ENCODE results near the gene AGAP1. TPM values are rescaled to one million over a fixed set of nuclear protein-coding genes. Genes with fewer than 3 reads are reported as not detected.

Gene AGAP1
- total RNA-seq, 2 donors from 2014 or later: 16.1 to 40.1 TPM

DNA sequence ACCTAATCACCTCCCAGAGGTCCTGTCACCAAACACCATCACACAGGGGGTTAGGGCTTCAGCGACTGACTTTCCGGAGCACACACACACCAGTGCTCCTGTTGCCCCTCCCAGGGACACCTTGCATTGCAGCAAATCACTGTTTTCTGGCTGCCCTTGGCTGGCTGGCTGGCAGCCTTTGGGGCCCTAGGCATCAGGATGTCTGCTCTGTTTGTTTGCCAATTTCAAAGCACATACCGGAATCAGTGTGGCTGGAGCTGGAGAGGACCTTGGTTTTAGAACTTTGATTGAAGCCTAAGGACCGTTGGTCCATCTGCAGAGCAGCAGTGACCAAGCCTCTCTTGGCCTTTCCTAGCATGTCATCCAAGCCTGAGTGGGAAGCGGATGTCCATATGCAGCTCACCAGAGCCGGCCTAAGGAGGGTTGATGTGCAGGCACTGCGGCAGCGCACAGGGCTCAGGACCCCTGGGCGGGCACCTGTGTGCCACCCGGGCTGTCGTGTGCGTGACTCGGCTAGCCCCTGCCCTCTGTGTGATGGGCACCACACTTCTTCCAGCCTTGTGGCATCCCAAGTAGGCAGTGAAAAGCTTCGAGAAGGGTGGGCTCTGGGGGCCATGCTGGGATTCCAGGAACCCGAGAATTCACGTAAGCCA lies 612.2 kb downstream of the AGAP1 start:
- H3K9me3 ChIP-seq: no peaks in the 10 kb centered on the region
- H3K4me1 ChIP-seq (replicated peaks): no peaks in the 10 kb centered on the region
- DNase-seq (ENCODE audit: low spot score): no peak
- no peak overlapping the region for H3K4me3 ChIP-seq
- H3K36me3 ChIP-seq: no peaks in the 10 kb centered on the region
- TF ChIP-seq, protein P1, sequence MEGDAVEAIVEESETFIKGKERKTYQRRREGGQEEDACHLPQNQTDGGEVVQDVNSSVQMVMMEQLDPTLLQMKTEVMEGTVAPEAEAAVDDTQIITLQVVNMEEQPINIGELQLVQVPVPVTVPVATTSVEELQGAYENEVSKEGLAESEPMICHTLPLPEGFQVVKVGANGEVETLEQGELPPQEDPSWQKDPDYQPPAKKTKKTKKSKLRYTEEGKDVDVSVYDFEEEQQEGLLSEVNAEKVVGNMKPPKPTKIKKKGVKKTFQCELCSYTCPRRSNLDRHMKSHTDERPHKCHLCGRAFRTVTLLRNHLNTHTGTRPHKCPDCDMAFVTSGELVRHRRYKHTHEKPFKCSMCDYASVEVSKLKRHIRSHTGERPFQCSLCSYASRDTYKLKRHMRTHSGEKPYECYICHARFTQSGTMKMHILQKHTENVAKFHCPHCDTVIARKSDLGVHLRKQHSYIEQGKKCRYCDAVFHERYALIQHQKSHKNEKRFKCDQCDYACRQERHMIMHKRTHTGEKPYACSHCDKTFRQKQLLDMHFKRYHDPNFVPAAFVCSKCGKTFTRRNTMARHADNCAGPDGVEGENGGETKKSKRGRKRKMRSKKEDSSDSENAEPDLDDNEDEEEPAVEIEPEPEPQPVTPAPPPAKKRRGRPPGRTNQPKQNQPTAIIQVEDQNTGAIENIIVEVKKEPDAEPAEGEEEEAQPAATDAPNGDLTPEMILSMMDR (IDR thresholded peaks at IDR 0.05): no peak
- TF ChIP-seq POLR2AphosphoS5 (IDR thresholded peaks at IDR 0.05): no peak
- TF ChIP-seq POLR2A (IDR thresholded peaks at IDR 0.05): no peak
- no peak overlapping the region for H3K27ac ChIP-seq
- intact Hi-C loops (cut with DNase I): no loop called here
- H3K27me3 ChIP-seq (replicated peaks; ENCODE audit: insufficient read depth): no peaks in the 10 kb centered on the region
- 94% methylated on average over 16 of the region's 16 CpGs for WGBS

- H3K4me1 ChIP-seq (replicated peaks): no peaks in the 10 kb centered on the region
- DNase-seq (ENCODE audit: low spot score): no peak
- intact Hi-C loops (cut with DNase I): no loop called here
- no peak overlapping the region for H3K27ac ChIP-seq
- H3K27me3 ChIP-seq (replicated peaks; ENCODE audit: insufficient read depth): no peaks in the 10 kb centered on the region
- H3K36me3 ChIP-seq: no peaks in the 10 kb centered on the region
- WGBS: 82% methylated on average over 10 of the region's 10 CpGs
- no peaks in the 10 kb centered on the region for H3K9me3 ChIP-seq
- no peak overlapping the region for H3K4me3 ChIP-seq
- TF ChIP-seq POLR2A (IDR thresholded peaks at IDR 0.05): no peak
- no peak for TF ChIP-seq POLR2AphosphoS5 (IDR thresholded peaks at IDR 0.05)
- TF ChIP-seq, protein P1 (IDR thresholded peaks at IDR 0.05): no peak
Observed at GRCh38 chr2:236106761-236107160, 612.9 kb downstream of the AGAP1 start.

DNA sequence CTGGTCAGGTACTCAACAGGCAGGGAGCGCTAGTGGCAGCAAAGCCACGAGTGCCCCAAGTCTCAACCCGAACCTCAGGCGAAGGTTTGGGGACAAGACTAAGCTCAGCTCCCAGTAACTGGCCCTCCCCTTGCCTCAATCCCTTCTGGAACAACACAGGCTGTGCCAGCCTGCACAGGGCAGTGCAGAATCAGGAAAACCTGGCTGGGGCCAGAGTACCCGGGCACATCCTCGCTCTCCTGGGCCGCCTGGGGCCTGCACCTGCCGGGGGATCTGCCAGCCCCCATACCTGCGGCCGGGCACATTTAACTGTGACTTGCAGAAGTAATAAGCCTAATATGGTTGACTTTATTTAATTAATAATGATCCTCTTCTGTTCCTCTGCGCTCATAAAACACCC lies 613.7 kb downstream of the AGAP1 start:
- WGBS: 89% methylated on average over 11 of the region's 11 CpGs
- Histone ChIP-seq H3K4me3 (no peak overlapping the region), H3K9me3 (no peaks in the 10 kb centered on the region), H3K27ac (no peak overlapping the region), H3K36me3 (no peaks in the 10 kb centered on the region), H3K27me3 (replicated peaks; ENCODE audit: insufficient read depth) (no peaks in the 10 kb centered on the region), H3K4me1 (replicated peaks) (no peaks in the 10 kb centered on the region)
- TF ChIP-seq POLR2AphosphoS5 (IDR thresholded peaks at IDR 0.05) (no peak), POLR2A (IDR thresholded peaks at IDR 0.05) (no peak)
- TF ChIP-seq, protein P1 (IDR thresholded peaks at IDR 0.05): no peak
- DNase-seq (ENCODE audit: low spot score): no peak
- intact Hi-C loops (cut with DNase I): no loop called here

GRCh38 chr2:236107942-236108625 lies 614.2 kb downstream of the AGAP1 start:
- Histone ChIP-seq H3K36me3 (no peaks in the 10 kb centered on the region), H3K4me1 (replicated peaks) (no peaks in the 10 kb centered on the region), H3K27me3 (replicated peaks; ENCODE audit: insufficient read depth) (no peaks in the 10 kb centered on the region), H3K9me3 (no peaks in the 10 kb centered on the region), H3K27ac (no peak overlapping the region), H3K4me3 (no peak overlapping the region)
- intact Hi-C loops (cut with DNase I): no loop called here
- 58% methylated on average over 20 of the region's 20 CpGs for WGBS
- no peak for DNase-seq (ENCODE audit: low spot score)
- TF ChIP-seq POLR2AphosphoS5 (IDR thresholded peaks at IDR 0.05): no peak
- TF ChIP-seq, protein P1 (IDR thresholded peaks at IDR 0.05): no peak
- no peak for TF ChIP-seq POLR2A (IDR thresholded peaks at IDR 0.05)

DNA sequence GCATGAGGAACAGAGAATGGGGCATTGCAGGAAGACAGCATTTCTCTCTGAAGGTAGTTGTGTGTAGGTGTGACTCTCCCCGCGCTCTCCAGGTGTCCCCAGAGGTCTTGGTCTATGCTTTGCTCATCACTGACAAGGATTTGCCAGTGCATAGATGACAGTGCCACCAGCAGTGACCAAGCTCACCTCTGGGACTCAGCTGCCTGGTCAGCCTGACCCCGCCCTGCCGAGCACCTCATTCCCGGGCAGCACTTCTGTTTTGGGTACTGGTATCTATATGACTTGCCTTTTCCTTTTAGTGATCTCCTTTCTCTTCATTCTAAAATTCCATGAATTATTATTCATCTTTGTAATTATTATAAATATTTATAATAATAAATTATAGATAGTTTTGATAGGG lies 615.2 kb downstream of the AGAP1 start:
- Histone ChIP-seq H3K4me1 (replicated peaks) (no peaks in the 10 kb centered on the region), H3K4me3 (no peak overlapping the region), H3K36me3 (no peaks in the 10 kb centered on the region), H3K9me3 (no peaks in the 10 kb centered on the region), H3K27ac (no peak overlapping the region), H3K27me3 (replicated peaks; ENCODE audit: insufficient read depth) (no peaks in the 10 kb centered on the region)
- DNase-seq (ENCODE audit: low spot score): no peak
- intact Hi-C loops (cut with DNase I): no loop called here
- WGBS: 95% methylated on average over 5 of the region's 5 CpGs
- no peak for TF ChIP-seq POLR2AphosphoS5 (IDR thresholded peaks at IDR 0.05)
- TF ChIP-seq POLR2A (IDR thresholded peaks at IDR 0.05): no peak
- TF ChIP-seq, protein P1 (IDR thresholded peaks at IDR 0.05): no peak
